DND-41 (cell line): Measurements from ENCODE around the gene PRM3.
A peak's percentile ranks its signal among the peaks of the same experiment; 100 is the strongest.

ENCODE experiments used
- ATAC-seq: fragments of 200-7000 bp; cut with Tn5 transposase; 3 replicates; pipeline ENCODE4 v1.9.1; 2021; ENCODE audit warnings: low read depth; ENCODE audit not compliant: insufficient read depth
- DNase-seq: peaks from one replicate; pipeline ENCODE4 v3.0.0-alpha.2; 2020
- H2AFZ ChIP-seq: 2 replicates; pipeline ENCODE4 v1.6.0; 2012; ENCODE audit warnings: low read depth, low read length
- H3K27ac ChIP-seq: 2 replicates; pipeline ENCODE4 v1.5.1; 2012; ENCODE audit warnings: low read length, inconsistent platforms
- H3K27me3 ChIP-seq: fragments of 200-600 bp; sonication (generic); 2 replicates; pipeline ENCODE4 v1.6.0; 2012; ENCODE audit warnings: low read length, mild to moderate bottlenecking, inconsistent platforms; ENCODE audit not compliant: insufficient read depth, poor library complexity
- H3K36me3 ChIP-seq: 2 replicates; pipeline ENCODE4 v1.5.1; 2012; ENCODE audit warnings: low read length, inconsistent platforms; ENCODE audit not compliant: insufficient read depth
- H3K4me1 ChIP-seq: 2 replicates; pipeline ENCODE4 v1.5.1; 2012; ENCODE audit warnings: mild to moderate bottlenecking, low read length; ENCODE audit not compliant: insufficient read depth
- H3K4me2 ChIP-seq: 2 replicates; pipeline ENCODE4 v1.6.0; 2012; ENCODE audit warnings: mild to moderate bottlenecking, moderate library complexity, low read length, inconsistent platforms; ENCODE audit not compliant: insufficient read depth
- H3K4me3 ChIP-seq, 2 experiments: fragments of 200-600 bp in 1 of 2; shearing (Covaris generic) in 1 of 2; 2 replicates each; pipeline ENCODE4 v1.5.1; 2012 to 2016; ENCODE audit warnings: inconsistent platforms in 2 of 2, low read length in 2 of 2, mild to moderate bottlenecking in 2 of 2, low read depth in 1 of 2, moderate library complexity in 1 of 2
- H3K79me2 ChIP-seq: 2 replicates; pipeline ENCODE4 v1.6.0; 2012; ENCODE audit warnings: low read length, inconsistent platforms; ENCODE audit not compliant: insufficient read depth
- H3K9ac ChIP-seq: 2 replicates; pipeline ENCODE4 v1.6.0; 2012; ENCODE audit warnings: low read depth, mild to moderate bottlenecking, inconsistent platforms, low read length, moderate library complexity
- H3K9me3 ChIP-seq: 2 replicates; pipeline ENCODE4 v1.5.1; 2012; ENCODE audit warnings: low read length, moderate library complexity, mild to moderate bottlenecking, inconsistent platforms; ENCODE audit not compliant: insufficient read depth, severe bottlenecking
- H4K20me1 ChIP-seq: 2 replicates; pipeline ENCODE4 v1.6.0; 2012; ENCODE audit warnings: low read length; ENCODE audit not compliant: insufficient read depth
- EZH2 ChIP-seq: IDR thresholded peaks from 3 replicates; pipeline ENCODE4 v1.6.1; 2012; ENCODE audit warnings: borderline replicate concordance, low read depth, mild to moderate bottlenecking, moderate library complexity, low read length, inconsistent platforms; ENCODE audit not compliant: severe bottlenecking
- TF ChIP-seq, protein P1 (sequence below): IDR thresholded peaks from 2 replicates; pipeline ENCODE4 v1.5.1; 2012; ENCODE audit warnings: borderline replicate concordance, low read length, moderate library complexity, mild to moderate bottlenecking; ENCODE audit not compliant: poor library complexity, severe bottlenecking; ENCODE audit errors: extremely low read depth

The PRM3 gene

DNA sequence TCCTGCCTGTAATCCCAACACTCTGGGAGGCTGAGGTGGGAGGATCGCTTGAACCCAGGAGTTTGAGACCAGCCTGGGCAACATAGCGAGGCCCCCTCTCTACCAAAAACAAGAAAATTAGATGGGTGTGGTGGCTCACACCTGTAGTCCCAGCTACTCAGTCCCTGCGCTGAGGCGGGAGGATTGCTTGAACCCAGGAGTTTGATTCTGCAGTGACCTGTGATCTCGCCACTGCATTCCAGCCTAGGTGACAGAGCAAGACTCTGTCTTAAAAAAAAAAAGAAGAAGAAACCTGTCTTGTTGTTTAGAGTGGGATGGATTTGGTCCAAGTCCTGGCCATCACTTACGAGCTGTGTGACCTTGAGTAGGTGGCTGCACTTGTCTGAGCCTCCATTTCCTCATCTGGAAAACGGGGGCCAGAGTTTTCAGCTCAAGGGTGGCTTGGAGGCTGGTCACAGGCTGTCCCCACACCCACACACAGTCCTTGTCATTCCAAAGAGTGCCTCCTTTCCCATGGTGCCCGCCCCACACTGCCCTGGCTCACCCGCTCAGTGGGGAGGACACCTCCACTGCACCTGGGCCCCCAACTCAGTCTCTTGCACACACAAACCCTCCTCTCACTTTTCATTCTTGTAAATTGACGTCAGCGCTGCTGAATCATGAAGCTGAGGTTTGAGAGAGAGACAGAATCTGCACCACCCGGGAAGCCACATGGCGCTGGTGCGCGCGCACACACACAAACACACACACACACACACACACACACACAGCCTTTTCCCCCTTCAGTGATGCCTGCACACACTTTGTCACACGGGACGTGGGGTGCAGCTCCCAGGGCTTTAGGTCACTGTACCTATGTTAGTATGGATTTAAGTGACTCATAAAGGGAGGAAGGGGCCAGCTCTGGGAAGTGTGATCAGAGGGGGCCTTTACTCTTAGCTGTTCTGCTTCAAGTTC is 21.6 kb downstream of the PRM3 start:
- Histone ChIP-seq H3K4me2 (peak overlapping the region; percentile 93), H3K79me2 (peaks cover 63% of the 10 kb centered on the region), H4K20me1 (peaks cover 49% of the 10 kb centered on the region), H3K27ac (peak overlapping the region; percentile 91), H3K9ac (peak overlapping the region; percentile 92), H3K4me1 (peaks cover 32% of the 10 kb centered on the region), H3K27me3 (no peaks in the 10 kb centered on the region), H2AFZ (no peak overlapping the region), H3K36me3 (peaks cover 69% of the 10 kb centered on the region), H3K9me3 (no peaks in the 10 kb centered on the region), H3K4me3 (peak overlapping the region; percentile 65 to 95; a peak in 3 of 4 replicates)
- no peak for TF ChIP-seq EZH2
- TF ChIP-seq, protein P1, sequence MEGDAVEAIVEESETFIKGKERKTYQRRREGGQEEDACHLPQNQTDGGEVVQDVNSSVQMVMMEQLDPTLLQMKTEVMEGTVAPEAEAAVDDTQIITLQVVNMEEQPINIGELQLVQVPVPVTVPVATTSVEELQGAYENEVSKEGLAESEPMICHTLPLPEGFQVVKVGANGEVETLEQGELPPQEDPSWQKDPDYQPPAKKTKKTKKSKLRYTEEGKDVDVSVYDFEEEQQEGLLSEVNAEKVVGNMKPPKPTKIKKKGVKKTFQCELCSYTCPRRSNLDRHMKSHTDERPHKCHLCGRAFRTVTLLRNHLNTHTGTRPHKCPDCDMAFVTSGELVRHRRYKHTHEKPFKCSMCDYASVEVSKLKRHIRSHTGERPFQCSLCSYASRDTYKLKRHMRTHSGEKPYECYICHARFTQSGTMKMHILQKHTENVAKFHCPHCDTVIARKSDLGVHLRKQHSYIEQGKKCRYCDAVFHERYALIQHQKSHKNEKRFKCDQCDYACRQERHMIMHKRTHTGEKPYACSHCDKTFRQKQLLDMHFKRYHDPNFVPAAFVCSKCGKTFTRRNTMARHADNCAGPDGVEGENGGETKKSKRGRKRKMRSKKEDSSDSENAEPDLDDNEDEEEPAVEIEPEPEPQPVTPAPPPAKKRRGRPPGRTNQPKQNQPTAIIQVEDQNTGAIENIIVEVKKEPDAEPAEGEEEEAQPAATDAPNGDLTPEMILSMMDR: no peak
- ATAC-seq (peak; percentile 12), DNase-seq (peak; percentile 79)

DNA sequence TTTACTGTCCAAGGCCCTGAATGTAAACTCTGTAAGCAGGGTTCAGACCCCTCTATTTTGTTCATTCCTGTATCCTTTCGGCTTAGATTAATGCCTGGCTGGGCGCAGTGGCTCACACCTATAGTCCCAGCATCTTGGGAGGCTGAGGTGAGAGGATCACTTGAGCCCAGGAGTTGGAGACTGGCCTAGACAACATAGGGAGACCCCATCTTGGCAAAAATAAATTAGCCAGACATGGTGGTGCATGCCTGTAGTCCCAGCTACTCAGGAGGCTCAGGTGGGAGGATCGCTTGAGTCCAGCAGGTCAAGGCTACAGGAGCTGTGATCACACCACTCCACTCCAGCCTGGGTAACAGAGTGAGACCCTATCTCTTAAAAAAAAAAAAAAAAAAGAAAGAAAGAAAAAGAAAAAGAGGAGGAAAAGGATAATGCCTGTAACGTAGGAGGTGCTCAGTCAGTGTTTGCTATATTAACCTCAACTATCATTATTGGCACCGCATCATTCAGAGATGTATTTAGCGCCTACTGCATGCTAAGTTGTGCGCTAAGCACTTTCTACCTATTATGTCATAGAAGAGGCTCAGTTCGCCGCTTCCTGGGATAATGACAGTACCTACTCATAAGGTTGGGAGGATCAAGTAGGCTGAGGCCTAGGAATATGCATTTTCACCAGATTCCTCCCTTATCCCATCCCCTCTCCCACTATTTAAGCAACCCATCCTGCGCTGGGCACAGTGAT is 22.5 kb downstream of the PRM3 start:
- peak; percentile 1; the same call in 2 of the 3 replicates for ATAC-seq
- H3K9me3 ChIP-seq: no peaks in the 10 kb centered on the region
- H3K27me3 ChIP-seq: no peaks in the 10 kb centered on the region
- peak; percentile 43 for DNase-seq
- H4K20me1 ChIP-seq: peaks cover 49% of the 10 kb centered on the region
- no peak overlapping the region for H2AFZ ChIP-seq
- H3K36me3 ChIP-seq: peaks cover 69% of the 10 kb centered on the region
- H3K9ac ChIP-seq: peak overlapping the region; percentile 92; the same call in 1 of the 2 replicates
- TF ChIP-seq, protein P1: no peak
- TF ChIP-seq EZH2: no peak
- H3K79me2 ChIP-seq: peaks cover 56% of the 10 kb centered on the region
- no peak overlapping the region for H3K4me3 ChIP-seq
- peak overlapping the region; percentile 93 for H3K4me2 ChIP-seq
- peak overlapping the region; percentile 91 for H3K27ac ChIP-seq
- H3K4me1 ChIP-seq: peaks cover 36% of the 10 kb centered on the region

DNA sequence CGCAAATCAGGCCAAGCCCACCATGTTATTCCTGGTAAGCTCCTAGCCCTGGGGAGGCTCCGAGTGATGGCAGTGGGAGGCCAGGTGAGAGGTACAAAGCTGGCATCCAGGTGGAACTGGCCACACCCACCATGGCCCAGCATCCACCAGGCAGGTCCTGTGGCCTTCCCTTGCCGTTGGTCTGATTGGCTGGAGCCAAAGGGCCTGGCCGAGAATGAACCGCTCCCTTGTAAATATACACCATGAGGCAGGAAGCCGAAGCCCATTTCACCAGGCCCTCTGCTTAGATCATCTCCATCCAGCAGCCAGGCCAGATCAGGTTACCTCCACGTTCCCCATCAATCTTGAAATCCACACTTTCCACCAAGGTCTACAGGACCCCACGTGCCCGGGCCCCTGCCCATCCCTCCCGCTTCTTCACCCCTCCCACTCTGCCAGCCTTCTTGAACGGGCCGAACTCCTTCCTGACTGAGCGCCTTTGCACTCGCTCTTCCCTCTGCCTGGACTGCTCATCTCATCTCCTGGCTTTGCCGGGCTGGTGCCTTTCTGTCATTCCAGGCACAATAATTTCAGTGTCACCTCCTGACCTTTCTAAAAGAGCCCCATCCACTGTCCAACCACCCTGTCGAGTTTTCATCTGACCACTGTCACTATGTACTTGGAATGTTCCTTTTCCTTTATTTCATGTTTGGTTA is 23.2 kb downstream of the PRM3 start:
- peaks cover 46% of the 10 kb centered on the region for H4K20me1 ChIP-seq
- peaks cover 49% of the 10 kb centered on the region for H3K79me2 ChIP-seq
- peaks cover 44% of the 10 kb centered on the region for H3K4me1 ChIP-seq
- H3K27ac ChIP-seq: peak overlapping the region; percentile 91
- no peak overlapping the region for H3K4me3 ChIP-seq
- H3K9me3 ChIP-seq: no peaks in the 10 kb centered on the region
- ATAC-seq: peak; percentile 31
- H3K36me3 ChIP-seq: peaks cover 63% of the 10 kb centered on the region
- H2AFZ ChIP-seq: no peak overlapping the region
- H3K9ac ChIP-seq: no peak overlapping the region
- H3K4me2 ChIP-seq: no peak overlapping the region
- TF ChIP-seq EZH2: no peak
- TF ChIP-seq, protein P1: no peak
- peak; percentile 61 for DNase-seq
- no peaks in the 10 kb centered on the region for H3K27me3 ChIP-seq
